GM18951 (cell line): ENCODE results near the gene CPAMD8.
A peak's percentile ranks its signal among the peaks of the same experiment; 100 is the strongest.

Source experiments
- POLR2A ChIP-seq: IDR thresholded peaks from 4 replicates; pipeline ENCODE4 v1.6.1; 2011; ENCODE audit warnings: mild to moderate bottlenecking; ENCODE audit not compliant: insufficient read length, insufficient read depth; ENCODE audit errors: extremely low read depth
- in situ Hi-C: fragments of 300-500 bp; cut with MboI; formaldehyde crosslinking; loops from one replicate; pipeline ENCODE4 v1.12.0; 2022; ENCODE audit warnings: low sequenced_read_pairs, mixed read lengths, inconsistent platforms; ENCODE audit not compliant: unreplicated experiment

CPAMD8 gene

DNA sequence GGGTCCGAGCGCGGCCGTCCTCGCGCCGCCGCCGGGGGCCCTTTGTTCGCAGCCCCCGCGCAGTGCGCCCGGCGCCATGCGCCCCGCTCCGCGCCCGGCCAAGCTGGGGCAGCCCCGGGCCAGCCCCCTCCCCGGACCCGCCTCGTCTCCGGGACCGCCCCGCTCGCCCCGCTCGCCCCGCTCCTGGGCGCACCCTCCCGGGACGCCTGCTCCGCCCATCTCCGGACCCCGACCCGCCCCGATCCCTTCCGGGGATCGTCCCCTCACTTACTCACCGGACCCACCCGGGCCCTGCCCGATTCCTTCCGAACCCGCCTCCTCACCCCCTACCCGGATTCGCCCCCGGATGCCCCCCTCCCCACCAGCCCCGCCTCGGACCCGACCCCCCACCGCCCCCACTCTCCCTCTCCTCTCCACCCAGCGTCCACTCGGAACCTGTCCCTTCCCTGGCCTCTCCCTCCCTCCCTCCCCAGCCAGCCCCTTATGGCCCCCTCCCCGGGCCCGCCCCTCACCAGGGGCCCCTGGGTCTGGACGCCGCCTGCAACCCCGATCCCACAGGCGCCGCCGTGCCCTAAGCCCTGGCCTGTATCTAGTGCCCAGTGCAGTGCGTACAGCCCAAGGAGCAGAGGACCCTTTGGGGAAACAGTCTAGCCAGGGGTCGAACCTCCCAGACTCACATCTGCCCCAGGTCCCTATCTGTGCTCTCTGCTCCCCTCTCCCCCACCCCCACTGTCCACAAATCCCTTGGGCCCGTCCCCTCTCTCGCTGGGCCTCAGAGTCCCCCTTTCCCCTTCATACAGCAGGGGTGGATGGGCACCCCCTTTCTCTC is at the start of gene CPAMD8:
Gene CPAMD8, minus strand, starts transcription at position 105 of the 829 bp plus-strand sequence. CDS start 168 bp downstream, outside the sequence.
- in situ Hi-C loops: no loop called here
- TF ChIP-seq POLR2A: no peak

DNA sequence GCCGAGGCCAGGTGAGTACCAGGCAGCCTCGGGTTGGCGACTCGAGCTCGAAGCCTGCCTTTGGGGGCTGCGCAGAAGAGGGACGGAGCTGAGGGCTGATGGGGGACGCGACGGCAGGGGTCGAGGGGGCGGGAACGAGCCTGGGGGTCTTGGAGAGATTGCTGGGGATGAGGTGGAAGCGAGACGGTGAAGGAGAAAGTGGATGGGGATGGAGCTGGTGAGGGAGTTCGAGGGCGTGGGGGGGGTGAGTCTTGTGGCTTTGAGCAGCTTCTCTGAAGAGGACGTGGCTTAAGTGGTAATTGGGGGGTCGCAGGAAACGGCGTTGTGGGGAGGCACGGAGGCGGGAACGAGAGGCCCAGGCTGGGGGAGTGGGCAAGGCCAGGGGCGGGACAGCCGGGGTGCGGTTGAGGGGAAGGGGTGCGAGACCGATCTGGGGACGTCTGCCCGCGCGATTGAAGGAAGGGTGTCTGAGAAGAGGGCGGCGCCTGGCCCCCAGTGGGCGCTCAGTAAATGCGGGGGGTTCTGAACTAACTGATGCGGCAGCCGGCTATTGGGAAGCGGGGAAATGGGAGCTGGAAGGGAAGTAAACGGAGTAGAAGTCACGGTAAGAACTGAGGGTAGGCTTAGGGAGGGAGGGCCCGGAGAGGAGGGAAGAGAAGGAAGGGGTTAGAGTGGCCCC is 49.4 kb upstream of the CPAMD8 start:
- in situ Hi-C loops: no loop called here
- TF ChIP-seq POLR2A: no peak

DNA sequence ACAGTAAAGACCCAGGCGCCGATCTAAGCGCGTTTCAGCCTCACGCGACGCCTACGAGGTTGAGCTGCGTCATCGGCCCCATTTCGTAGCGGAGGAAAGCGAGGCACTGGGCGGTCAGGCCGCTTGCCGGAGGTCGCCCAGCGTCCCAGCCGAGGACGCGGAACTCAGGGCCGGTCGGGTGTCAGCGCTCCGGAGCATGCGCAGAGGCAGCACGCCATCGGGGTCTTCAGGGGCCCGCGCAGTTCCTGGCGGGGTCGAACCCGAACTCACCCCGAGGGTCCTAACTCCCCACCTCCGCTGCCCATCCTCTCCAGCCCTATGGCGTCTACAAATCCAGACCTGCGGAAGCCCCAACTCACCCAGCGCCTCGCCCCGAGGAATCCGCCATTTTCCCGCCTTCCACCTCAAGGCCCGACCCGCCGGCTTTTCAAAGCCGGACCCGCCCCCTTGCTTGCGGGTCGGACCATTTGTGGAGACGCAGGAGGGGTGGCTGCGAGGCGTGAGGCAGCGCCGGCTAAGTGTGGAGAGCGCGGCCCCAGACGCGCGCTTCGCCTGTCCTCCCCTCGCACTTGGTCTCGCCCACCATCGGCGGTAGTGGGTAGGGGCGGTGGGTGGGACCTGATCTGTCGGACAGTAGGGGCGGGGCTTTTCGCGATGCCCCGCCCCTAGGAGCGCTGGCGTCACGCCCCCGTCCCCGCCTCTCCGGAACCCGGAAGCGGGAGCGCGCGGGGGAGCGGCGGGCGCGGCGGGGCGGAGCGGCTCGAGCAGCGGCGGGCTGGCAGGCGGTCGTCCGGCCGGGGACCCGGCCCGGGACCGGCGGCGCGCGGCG is 48.6 kb upstream of the CPAMD8 start, which contains the start of the genes HAUS8 and MYO9B:
Gene HAUS8, minus strand, starts transcription at position 418 of the 829 bp plus-strand sequence. Its CDS starts 30 bp downstream, at position 388.
Gene MYO9B, plus strand, starts transcription at position 743 of the 829 bp plus-strand sequence. CDS start 25,941 bp downstream, outside the sequence.
- in situ Hi-C loops: no loop called here

DNA sequence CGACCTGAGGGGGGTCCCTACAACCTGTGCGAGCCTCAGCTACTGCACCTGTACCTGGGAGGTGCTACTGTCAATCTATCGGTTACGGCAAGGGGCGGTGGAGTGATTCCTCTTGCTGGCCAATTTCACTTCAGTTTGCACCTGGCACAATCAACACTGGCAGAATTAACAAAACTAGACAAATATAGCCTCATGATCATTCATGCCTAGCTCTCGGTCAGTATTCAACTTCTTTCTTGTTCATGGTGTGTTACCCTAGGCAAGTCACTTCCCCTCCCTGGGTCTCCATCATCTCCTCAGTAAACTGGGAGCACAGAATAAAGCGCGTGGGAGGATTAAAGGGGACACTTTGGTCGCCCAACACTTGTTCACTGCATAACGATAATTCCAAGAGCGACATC is 48.0 kb upstream of the CPAMD8 start:
- no peak for TF ChIP-seq POLR2A
- in situ Hi-C loops: no loop called here

More for the DNA sequence above, 48.6 kb upstream of the CPAMD8 start, which contains the start of the genes HAUS8 and MYO9B:
- TF ChIP-seq POLR2A: peak; percentile 84

DNA sequence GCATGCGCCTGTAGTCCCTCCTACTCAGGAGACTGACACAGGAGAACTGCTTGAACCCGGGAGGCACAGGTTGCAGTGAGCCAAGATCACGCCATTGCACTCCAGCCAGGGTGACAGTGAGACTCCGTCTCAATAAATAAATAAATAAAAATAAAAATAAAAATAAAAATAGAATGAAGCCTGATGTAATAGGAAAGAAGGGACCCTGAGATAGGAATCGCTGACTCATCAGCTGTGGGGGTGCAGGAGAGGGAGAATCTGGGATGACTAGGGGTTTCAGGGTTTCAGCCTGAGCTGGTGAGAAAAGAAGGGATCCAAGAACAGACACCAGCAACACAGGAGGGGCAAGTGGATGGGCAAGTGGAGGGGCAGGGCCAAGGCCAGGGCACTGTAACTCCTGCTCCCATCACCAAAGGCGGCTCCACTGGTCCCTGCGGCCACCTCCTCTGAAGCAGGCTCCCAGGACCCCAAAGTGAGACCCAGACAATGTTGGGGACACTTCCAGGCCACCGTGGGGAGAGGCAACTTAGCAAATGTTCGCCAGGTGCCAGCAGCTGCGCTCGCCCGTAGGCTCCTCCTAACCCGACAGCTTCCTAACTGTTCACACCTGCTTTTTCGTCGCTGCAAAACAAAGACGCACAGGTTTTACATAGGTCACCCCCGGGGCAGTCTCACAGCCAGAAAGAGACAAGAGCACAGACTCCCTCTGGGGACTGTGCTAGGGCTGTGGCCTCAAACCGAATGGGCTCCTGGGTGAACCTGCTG is 47.4 kb upstream of the CPAMD8 start:
- TF ChIP-seq POLR2A: no peak
- in situ Hi-C loops: no loop called here

DNA sequence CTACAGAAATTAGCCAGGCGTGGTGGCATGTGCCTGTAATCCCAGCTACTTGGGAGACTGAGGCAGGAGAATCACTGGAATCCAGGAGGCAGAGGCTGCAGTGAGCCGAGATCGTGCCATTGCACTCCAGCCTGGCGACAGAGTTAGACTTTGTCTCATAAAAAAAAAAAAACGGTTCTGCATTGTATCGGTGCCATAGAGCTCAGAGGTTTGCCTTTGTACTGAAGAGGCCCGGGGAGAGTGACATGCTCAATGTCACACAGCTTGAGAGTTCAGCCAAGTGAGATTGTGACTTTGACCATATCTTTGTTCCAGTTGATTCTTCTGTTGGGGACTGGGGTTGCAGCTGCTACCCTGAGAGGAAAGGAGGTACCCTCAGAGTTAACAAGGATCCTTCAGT is 44.3 kb upstream of the CPAMD8 start:
- in situ Hi-C loops: no loop called here
- no peak for TF ChIP-seq POLR2A

DNA sequence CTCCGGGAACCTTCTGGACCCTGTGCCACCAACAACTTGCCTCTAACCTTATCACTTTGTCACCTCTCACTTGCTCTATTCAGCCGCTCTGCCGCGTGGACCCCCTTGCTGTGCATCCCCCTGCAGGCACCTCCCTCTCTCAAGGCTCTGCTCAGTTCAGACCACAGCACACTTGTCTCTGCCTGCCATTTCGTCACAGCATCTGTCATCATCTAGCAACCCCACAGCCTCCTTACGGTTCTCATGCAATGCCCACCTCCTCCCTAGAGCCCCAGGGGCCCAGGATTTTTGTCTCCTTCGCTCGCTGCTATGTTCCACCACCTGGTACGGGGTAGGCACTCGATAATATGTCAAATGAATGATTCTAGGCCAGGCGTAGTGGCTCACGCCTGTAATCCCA is 43.8 kb upstream of the CPAMD8 start:
- TF ChIP-seq POLR2A: no peak
- in situ Hi-C loops: no loop called here

DNA sequence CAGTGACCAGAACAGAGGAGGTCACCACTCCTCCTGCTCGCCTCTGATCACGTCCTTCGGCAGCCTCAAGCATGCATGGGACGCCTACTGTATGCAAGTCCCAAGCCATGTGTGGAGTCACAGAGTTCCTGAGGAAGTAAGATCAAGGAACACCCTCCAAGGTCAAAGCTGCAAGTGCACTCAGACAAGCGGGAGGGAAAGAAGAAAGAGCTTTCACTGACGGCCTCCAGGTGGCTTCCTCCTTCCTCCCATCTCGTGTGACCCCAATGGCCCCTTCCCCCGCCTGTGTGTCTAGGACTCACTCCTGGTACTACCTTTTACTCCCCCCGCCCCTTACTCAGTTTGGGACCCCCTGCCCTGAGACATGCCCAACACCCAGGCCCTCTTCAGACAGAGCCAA is 42.6 kb upstream of the CPAMD8 start:
- in situ Hi-C loops: no loop called here
- no peak for TF ChIP-seq POLR2A

DNA sequence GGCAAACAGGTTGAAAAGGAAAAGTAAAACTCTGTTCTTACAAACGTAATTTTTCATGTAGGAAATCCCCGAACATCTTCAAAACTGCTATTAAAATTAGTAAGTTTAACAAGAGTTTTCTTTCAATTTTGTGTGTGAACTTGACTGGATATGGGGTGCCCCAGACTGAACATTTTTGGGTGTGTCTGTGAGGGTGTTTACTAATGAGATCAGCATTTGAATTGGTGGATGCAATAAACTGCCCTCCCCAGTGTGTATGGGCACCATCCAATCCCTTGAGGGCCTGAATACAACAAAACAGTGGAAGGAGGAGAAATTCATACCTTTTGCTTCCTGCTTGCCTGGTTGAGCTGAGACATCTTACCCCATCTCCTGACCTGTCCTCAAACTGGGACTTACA is 36.8 kb upstream of the CPAMD8 start:
- TF ChIP-seq POLR2A: no peak
- in situ Hi-C loops: no loop called here

DNA sequence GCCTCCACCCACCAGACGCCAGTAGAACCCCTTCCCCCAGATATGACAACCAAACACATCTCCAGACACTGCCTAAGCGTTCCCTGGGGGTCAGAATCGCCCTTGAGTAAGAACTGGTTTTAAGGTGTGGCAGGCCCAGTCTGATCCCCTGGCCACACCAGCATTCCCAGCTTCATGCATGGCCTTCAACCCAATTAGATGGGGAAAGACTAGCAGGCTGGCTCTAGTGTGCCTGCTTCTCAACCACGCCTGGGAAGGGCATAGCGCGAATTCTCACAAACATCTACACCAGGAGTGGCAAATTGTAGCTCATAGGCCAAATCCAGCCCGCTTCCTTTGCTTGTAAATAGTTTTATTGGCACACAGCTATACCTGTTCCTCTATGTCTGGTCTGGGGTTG is 35.1 kb upstream of the CPAMD8 start:
- TF ChIP-seq POLR2A: no peak
- in situ Hi-C loops: no loop called here

DNA sequence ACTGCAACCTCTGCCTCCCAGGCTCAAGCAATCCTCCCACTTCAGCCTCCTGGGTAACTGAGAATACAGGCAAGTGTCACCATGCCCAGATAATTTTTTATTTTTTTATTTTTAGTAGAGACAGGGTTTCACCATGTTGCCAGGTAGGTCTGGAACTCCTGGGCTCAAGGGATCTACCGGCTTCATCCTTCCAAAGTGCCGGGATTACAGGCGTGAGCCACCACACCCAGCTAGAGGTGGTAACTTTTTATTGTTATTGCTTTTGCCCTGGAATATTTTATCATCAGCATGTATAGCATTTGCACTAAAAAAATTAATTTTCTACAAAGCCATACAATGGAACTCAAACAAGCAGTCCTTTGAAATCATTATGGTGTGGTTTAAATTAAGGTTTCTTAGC is 34.6 kb upstream of the CPAMD8 start:
- in situ Hi-C loops: no loop called here
- no peak for TF ChIP-seq POLR2A

DNA sequence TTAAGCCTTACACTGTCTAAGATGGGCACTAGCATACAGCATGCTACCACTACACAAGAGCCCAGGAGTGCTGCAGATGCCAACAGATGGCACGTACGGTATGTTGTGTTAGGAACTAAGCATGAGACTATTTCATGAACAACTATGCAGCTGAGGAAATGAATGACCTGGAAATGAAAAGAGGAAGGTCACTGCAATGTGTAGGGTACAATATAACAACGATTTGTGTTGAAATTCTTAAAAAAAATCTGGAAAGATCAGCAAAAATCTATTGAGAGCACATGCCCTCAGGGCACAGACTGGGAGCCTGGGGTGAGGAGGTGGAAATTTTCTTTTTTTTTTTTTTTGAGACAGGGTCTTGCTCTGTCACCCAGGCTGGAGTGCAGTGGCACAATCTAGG is 34.2 kb upstream of the CPAMD8 start:
- in situ Hi-C loops: no loop called here
- TF ChIP-seq POLR2A: no peak

DNA sequence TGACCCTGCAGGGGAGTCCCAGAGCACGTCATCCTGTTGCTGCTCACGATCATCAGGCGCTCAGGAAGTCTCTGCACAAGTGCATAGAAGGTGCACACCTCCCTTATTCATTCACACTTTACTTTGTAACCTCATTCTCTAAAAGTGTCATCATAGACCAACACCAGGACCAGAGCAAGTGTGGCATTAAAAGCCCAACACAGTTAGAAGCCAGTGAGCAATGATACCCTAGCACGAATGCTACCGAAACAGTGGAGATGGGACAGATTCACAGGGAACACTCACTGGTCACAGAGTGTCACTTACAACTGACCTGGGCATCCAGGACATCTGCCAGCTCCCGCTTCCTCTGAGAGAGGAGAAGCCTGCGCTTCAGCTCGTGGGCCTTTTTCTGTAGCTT is 31.6 kb upstream of the CPAMD8 start:
- TF ChIP-seq POLR2A: no peak
- in situ Hi-C loops: no loop called here

DNA sequence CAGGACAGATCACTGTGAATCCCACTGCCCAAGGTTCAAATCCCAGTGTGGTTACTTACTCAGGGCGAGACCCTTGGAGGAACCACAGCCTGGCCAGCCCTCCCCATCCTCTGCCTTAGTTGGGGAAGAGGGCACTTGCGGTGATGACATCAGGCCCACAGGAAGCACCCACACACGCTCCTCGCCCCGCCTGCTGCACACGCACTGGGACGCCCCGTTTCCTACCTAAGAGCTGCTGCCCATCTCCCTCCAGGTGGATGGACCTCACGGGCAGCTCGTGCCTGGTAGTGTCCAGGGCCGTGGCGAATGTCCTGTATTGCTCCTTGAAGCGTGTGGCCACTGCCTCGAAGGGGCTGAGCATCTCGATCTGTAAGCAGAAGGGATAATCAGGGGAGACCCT is 29.0 kb upstream of the CPAMD8 start:
- TF ChIP-seq POLR2A: no peak
- in situ Hi-C loops: no loop called here
